Stimulated activated CD8-positive, alpha-beta memory T cell treated with anti-CD3 and anti-CD28 coated beads, Interleukin-4, amount 100 ng/mL, for 4 hours (primary cell): ENCODE data around the gene MPST.
"Not testable (repeated sequence)": the region's sequence is repeated elsewhere in the genome, so short reads cannot be mapped to it uniquely, and the experiment has no call there.

ENCODE experiments used
- DNase-seq, 2 donors: peaks; one replicate each; pipeline ENCODE4 v3.0.0-alpha.2; 2020; ENCODE audit warnings: low read depth in 2 of 2, low spot score in 1 of 2

Gene MPST

GRCh38 chr22:37059876-37060449, 40.4 kb downstream of the MPST start:
- no peak for DNase-seq

- DNase-seq, result no peak
Measured at GRCh38 chr22:37060801-37061610, 41.5 kb downstream of the MPST start.

GRCh38 chr22:37061611-37062375, 42.3 kb downstream of the MPST start:
- no peak for DNase-seq

GRCh38 chr22:37062376-37062675, 42.8 kb downstream of the MPST start:
- DNase-seq, result no peak

- no peak for DNase-seq
Measured at GRCh38 chr22:37062702-37063381, 43.3 kb downstream of the MPST start.

- no peak for DNase-seq
Measured at GRCh38 chr22:37063431-37064420, 44.2 kb downstream of the MPST start.

GRCh38 chr22:37064553-37064952, 45.0 kb downstream of the MPST start:
- DNase-seq, result no peak

GRCh38 chr22:37065180-37065579, 45.6 kb downstream of the MPST start:
- DNase-seq, result no peak

GRCh38 chr22:37065961-37066360, 46.4 kb downstream of the MPST start:
- DNase-seq, result no peak

GRCh38 chr22:37067428-37067827, 47.9 kb downstream of the MPST start:
- DNase-seq, result no peak

- no peak for DNase-seq
Measured at GRCh38 chr22:37068859-37069258, 49.3 kb downstream of the MPST start.

- DNase-seq, result no peak
Measured at GRCh38 chr22:37069319-37069718, 49.8 kb downstream of the MPST start.

- no peak for DNase-seq
Measured at GRCh38 chr22:37069719-37070118, 50.2 kb downstream of the MPST start.

- no peak for DNase-seq
Measured at GRCh38 chr22:37070334-37070733, 50.8 kb downstream of the MPST start.

GRCh38 chr22:37070744-37071143, 51.2 kb downstream of the MPST start:
- DNase-seq, result no peak

- not testable (repeated sequence) for DNase-seq
Measured at GRCh38 chr22:37071850-37072592, 52.5 kb downstream of the MPST start.

GRCh38 chr22:37072673-37073072, 53.1 kb downstream of the MPST start:
- no peak for DNase-seq

GRCh38 chr22:37074537-37074936, 55.0 kb downstream of the MPST start:
- no peak for DNase-seq

GRCh38 chr22:37075046-37075445, 55.5 kb downstream of the MPST start:
- no peak for DNase-seq
